Left hindlimb (tissue), 1 donor: ENCODE results near the gene RAB7A.
A peak's percentile ranks its signal among the peaks of the same experiment; 100 is the strongest.

Experiments used
- DNase-seq: peaks from one replicate; pipeline ENCODE4 v3.0.0-alpha.2; 2018

The RAB7A gene

GRCh38 chr3:128794067-128794768 lies 68.2 kb downstream of the RAB7A start:
- DNase-seq, result no peak

- DNase-seq, result peak; percentile 55
Measured at GRCh38 chr3:128794770-128795649, 69.0 kb downstream of the RAB7A start.

- no peak for DNase-seq
Measured at GRCh38 chr3:128799653-128800052, 73.7 kb downstream of the RAB7A start.

GRCh38 chr3:128800241-128801187 lies 74.5 kb downstream of the RAB7A start:
- no peak for DNase-seq

- DNase-seq, result no peak
Measured at GRCh38 chr3:128801779-128802380, 75.9 kb downstream of the RAB7A start.

GRCh38 chr3:128803307-128803706 lies 77.3 kb downstream of the RAB7A start:
- no peak for DNase-seq

- no peak for DNase-seq
Measured at GRCh38 chr3:128804017-128804810, 78.2 kb downstream of the RAB7A start.

GRCh38 chr3:128804811-128805155 lies 78.8 kb downstream of the RAB7A start:
- DNase-seq, result no peak

- no peak for DNase-seq
Measured at GRCh38 chr3:128805772-128806171, 79.8 kb downstream of the RAB7A start.

- no peak for DNase-seq
Measured at GRCh38 chr3:128806588-128806987, 80.6 kb downstream of the RAB7A start.

GRCh38 chr3:128807186-128807830 lies 81.3 kb downstream of the RAB7A start:
- DNase-seq, result no peak

- no peak for DNase-seq
Measured at GRCh38 chr3:128808672-128809071, 82.7 kb downstream of the RAB7A start.

- DNase-seq, result no peak
Measured at GRCh38 chr3:128813097-128813496, 87.1 kb downstream of the RAB7A start.

- no peak for DNase-seq
Measured at GRCh38 chr3:128814060-128814459, 88.1 kb downstream of the RAB7A start.

- DNase-seq, result no peak
Measured at GRCh38 chr3:128814519-128815317, 88.7 kb downstream of the RAB7A start.

- no peak for DNase-seq
Measured at GRCh38 chr3:128815318-128816064, 89.5 kb downstream of the RAB7A start.

GRCh38 chr3:128818186-128818787 lies 92.3 kb downstream of the RAB7A start:
- DNase-seq, result no peak

GRCh38 chr3:128820252-128820839 lies 94.4 kb downstream of the RAB7A start:
- DNase-seq, result no peak

- no peak for DNase-seq
Measured at GRCh38 chr3:128823008-128823407, 97.0 kb downstream of the RAB7A start.
